CD4-positive, alpha-beta memory T cell (primary cell): ENCODE results near the gene COL21A1. TPM values are rescaled to one million over a fixed set of nuclear protein-coding genes. Genes with fewer than 3 reads are reported as not detected.

Experiments used
- CTCF ChIA-PET: fragments of 350-600 bp; sonication (Branson Sonifier 250); formaldehyde crosslinking; loops from one replicate; lab custom pipeline; 2021; ENCODE audit warnings: inconsistent platforms; ENCODE audit not compliant: partially characterized antibody; lab: Charles Lee
- POLR2A ChIA-PET: fragments of 350-600 bp; sonication (Branson Sonifier 250); formaldehyde crosslinking; loops from one replicate; lab custom pipeline; 2021; ENCODE audit not compliant: partially characterized antibody; lab: Charles Lee
- DNase-seq, 5 donors: peaks; one replicate each; pipeline versions ENCODE4 v3.0.0 to v3.0.0-alpha.2; 2020 to 2022; ENCODE audit warnings: mixed read lengths in 1 of 5
- H3K27ac ChIP-seq: one replicate; pipeline ENCODE4 v1.7.0; 2013; ENCODE audit warnings: low read depth, low read length
- H3K27me3 ChIP-seq: 2 replicates; pipeline ENCODE4 v1.7.0; 2013; ENCODE audit warnings: mild to moderate bottlenecking, low read length, moderate library complexity; ENCODE audit not compliant: insufficient read depth
- H3K36me3 ChIP-seq: 2 replicates; pipeline ENCODE4 v1.7.0; 2013; ENCODE audit warnings: mild to moderate bottlenecking, low read length, moderate library complexity; ENCODE audit not compliant: insufficient read depth
- H3K4me1 ChIP-seq: 2 replicates; pipeline ENCODE4 v1.7.0; 2013; ENCODE audit warnings: mild to moderate bottlenecking, low read length, moderate library complexity; ENCODE audit not compliant: insufficient read depth
- H3K4me3 ChIP-seq, 2 donors: one replicate each; pipeline ENCODE4 v1.7.0; 2013; ENCODE audit warnings: low read length in 2 of 2, mild to moderate bottlenecking in 1 of 2
- H3K9me3 ChIP-seq, 2 donors: one replicate each; pipeline ENCODE4 v1.7.0; 2013; ENCODE audit warnings: low read length in 2 of 2, control low read depth in 1 of 2; ENCODE audit not compliant: control insufficient read depth in 1 of 2
- H3K27ac Mint-ChIP-seq, 7 donors: one replicate each; pipeline ENCODE4 v1.8.0; 2020 to 2021; ENCODE audit warnings: mixed read lengths in 7 of 7, mild to moderate bottlenecking in 6 of 7, inconsistent platforms in 3 of 7, moderate library complexity in 3 of 7
- H3K27me3 Mint-ChIP-seq, 2 donors: one replicate each; pipeline ENCODE4 v1.8.0; 2020 to 2021; ENCODE audit warnings: mixed read lengths in 2 of 2
- H3K36me3 Mint-ChIP-seq, 2 donors: one replicate each; pipeline ENCODE4 v1.8.0; 2020 to 2021; ENCODE audit warnings: mixed read lengths in 2 of 2, inconsistent platforms in 1 of 2, mild to moderate bottlenecking in 1 of 2
- H3K4me1 Mint-ChIP-seq, 4 donors: one replicate each; pipeline ENCODE4 v1.8.0; 2020 to 2021; ENCODE audit warnings: mixed read lengths in 4 of 4, mild to moderate bottlenecking in 1 of 4
- H3K4me3 Mint-ChIP-seq, 8 donors: one replicate each; pipeline ENCODE4 v1.8.0; 2020 to 2021; ENCODE audit warnings: mixed read lengths in 8 of 8, mild to moderate bottlenecking in 7 of 8, moderate library complexity in 6 of 8, inconsistent platforms in 3 of 8
- H3K9me3 Mint-ChIP-seq, 8 donors: one replicate each; pipeline ENCODE4 v1.8.0; 2020 to 2021; ENCODE audit warnings: mixed read lengths in 8 of 8, mild to moderate bottlenecking in 5 of 8, inconsistent platforms in 3 of 8, moderate library complexity in 1 of 8
- intact Hi-C: fragments of 100-400 bp; cut with micrococcal nuclease; formaldehyde crosslinking; loops from one replicate; pipeline ENCODE4 v1.15.1; 2023
- polyA plus RNA-seq, 2 donors: library from polyadenylated mRNA; unstranded; fragments of 300-500 nt; fragmentation: Illumina TruSeq; gene quantifications; one replicate each; pipeline ENCODE4 v1.2.3, GENCODE V29; 2021
- total RNA-seq, 2 experiments: library from RNA; stranded (reverse); gene quantifications; one replicate each; pipeline ENCODE4 v1.2.3, GENCODE V29; 2021

COL21A1 gene
- total and polyA plus RNA-seq, 4 experiments from 2014 or later = not detected

DNA sequence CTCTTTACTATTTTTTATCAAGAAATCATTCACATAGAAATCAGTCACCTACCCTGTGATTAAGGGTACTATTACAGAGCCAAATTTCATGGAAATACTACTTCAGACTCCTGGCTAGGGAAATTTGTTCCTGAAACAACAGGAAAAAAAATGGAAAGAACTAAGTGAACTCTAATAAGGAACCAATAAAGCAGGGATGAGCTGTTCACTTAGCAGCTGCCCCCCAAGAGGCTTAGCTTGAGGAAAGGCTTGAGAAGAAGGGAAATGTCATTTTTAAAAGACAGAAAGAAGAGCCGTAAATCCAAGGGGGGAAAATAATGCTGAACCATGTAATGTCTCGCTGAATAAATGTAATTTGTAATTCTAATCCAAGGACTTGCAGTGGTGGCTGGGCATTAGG, 88.8 kb downstream of the COL21A1 start:
- ChIA-PET CTCF (no interaction called here), POLR2A (no interaction called here)
- Mint-ChIP-seq H3K27me3 (no peaks in the 10 kb centered on the region), H3K4me3 (no peak overlapping the region), H3K36me3 (no peaks in the 10 kb centered on the region), H3K27ac (no peak overlapping the region), H3K4me1 (no peaks in the 10 kb centered on the region), H3K9me3 (peaks cover 2 to 28% (median 16%) of the 10 kb centered on the region in 8 donors)
- no peak for DNase-seq
- peaks cover 0 to 7% of the 10 kb centered on the region in 2 donors for H3K9me3 ChIP-seq
- no peak overlapping the region for H3K27ac ChIP-seq
- intact Hi-C loops = no loop called here
- no peaks in the 10 kb centered on the region for H3K4me1 ChIP-seq
- H3K27me3 ChIP-seq = no peaks in the 10 kb centered on the region
- H3K36me3 ChIP-seq = no peaks in the 10 kb centered on the region
- H3K4me3 ChIP-seq = no peak overlapping the region

DNA sequence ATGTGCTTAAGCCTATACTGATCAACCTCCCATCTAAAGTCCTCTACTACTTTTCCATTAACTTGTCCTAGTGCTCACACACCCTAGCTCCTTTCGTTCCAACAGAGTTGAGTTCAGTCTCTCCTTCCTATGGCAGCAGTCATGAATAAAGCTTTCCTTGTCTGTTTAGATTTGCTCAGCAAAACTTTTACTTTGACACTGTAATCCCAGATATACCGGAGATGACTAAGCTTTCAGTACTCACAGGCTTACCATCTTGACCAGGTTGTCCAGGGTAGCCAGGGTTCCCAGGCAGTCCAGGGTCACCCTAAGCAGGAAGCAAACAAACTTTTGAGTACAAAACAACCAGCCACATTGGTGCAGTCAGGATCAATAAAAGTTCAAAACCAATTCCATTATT, 90.7 kb downstream of the COL21A1 start:
- Mint-ChIP-seq H3K27me3 (no peaks in the 10 kb centered on the region), H3K4me1 (no peaks in the 10 kb centered on the region), H3K9me3 (peaks cover 4 to 37% (median 22%) of the 10 kb centered on the region in 8 donors), H3K4me3 (no peak overlapping the region), H3K27ac (no peak overlapping the region), H3K36me3 (no peaks in the 10 kb centered on the region)
- no peak for DNase-seq
- intact Hi-C loops = no loop called here
- Histone ChIP-seq H3K36me3 (no peaks in the 10 kb centered on the region), H3K9me3 (peaks cover 0 to 7% of the 10 kb centered on the region in 2 donors), H3K27ac (no peak overlapping the region), H3K4me1 (no peaks in the 10 kb centered on the region), H3K27me3 (no peaks in the 10 kb centered on the region), H3K4me3 (no peak overlapping the region)
- ChIA-PET CTCF (no interaction called here), POLR2A (no interaction called here)

DNA sequence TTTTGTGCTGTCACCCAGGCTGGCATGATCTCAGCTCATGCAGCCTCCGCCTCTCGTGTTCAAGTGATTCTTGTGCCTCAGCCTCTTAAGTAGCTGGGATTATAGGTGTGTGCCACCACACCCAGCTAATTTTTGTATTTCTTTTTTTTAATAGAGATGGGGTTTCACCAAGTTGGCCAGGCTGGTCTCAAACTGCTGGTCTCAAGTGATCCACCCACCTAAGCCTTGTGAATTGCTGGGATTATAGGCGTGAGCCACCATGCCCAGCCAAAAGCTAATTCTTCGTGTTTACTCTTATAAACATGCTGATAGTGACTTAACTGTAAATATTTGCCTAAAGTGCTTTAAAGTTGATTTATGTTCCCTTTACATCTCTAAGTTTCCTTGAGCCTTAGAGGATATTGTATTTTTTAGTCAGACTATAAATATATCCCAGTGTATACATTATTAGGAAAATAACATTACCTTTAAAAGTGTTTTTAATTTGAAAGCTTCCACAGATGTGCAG, 91.7 kb downstream of the COL21A1 start:
- Histone ChIP-seq H3K4me3 (no peak overlapping the region), H3K4me1 (no peaks in the 10 kb centered on the region), H3K27me3 (no peaks in the 10 kb centered on the region), H3K27ac (no peak overlapping the region), H3K9me3 (peaks cover 0 to 7% of the 10 kb centered on the region in 2 donors), H3K36me3 (no peaks in the 10 kb centered on the region)
- ChIA-PET CTCF (no interaction called here), POLR2A (no interaction called here)
- H3K36me3 Mint-ChIP-seq = no peaks in the 10 kb centered on the region
- no peaks in the 10 kb centered on the region for H3K27me3 Mint-ChIP-seq
- no peak overlapping the region for H3K4me3 Mint-ChIP-seq
- DNase-seq = no peak
- no peaks in the 10 kb centered on the region for H3K4me1 Mint-ChIP-seq
- no peak overlapping the region for H3K27ac Mint-ChIP-seq
- intact Hi-C loops = no loop called here
- H3K9me3 Mint-ChIP-seq = peaks cover 4 to 38% (median 19%) of the 10 kb centered on the region in 8 donors

DNA sequence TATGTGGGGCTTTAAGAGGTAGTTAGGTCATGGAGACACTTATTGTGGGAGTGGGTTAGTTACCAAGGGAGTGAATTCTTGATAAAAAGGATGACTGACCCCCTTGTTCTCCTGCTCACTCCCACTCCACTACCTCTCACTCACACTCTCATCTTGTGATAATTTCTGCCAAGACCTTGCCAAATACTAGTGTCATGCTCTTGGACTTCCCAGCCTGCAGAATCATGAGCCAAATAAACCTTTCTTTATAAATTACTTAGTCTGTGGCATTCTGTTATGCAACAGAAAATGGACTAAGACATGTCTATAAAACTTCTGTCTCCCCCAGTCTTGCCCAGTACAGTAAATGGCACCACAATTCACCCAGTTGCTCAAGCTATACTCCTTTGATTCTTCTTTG, 93.3 kb downstream of the COL21A1 start:
- peak overlapping the region in 1 of 2 donors; percentile 17 for H3K4me3 ChIP-seq
- H3K9me3 ChIP-seq = peaks cover 0 to 7% of the 10 kb centered on the region in 2 donors
- no peaks in the 10 kb centered on the region for H3K36me3 ChIP-seq
- Mint-ChIP-seq H3K4me3 (no peak overlapping the region), H3K9me3 (peaks cover 4 to 42% (median 22%) of the 10 kb centered on the region in 8 donors), H3K27me3 (no peaks in the 10 kb centered on the region), H3K36me3 (no peaks in the 10 kb centered on the region), H3K4me1 (no peaks in the 10 kb centered on the region), H3K27ac (no peak overlapping the region)
- no peaks in the 10 kb centered on the region for H3K4me1 ChIP-seq
- no peak for DNase-seq
- POLR2A ChIA-PET = no interaction called here
- CTCF ChIA-PET = no interaction called here
- intact Hi-C loops = no loop called here
- no peak overlapping the region for H3K27ac ChIP-seq
- H3K27me3 ChIP-seq = no peaks in the 10 kb centered on the region

DNA sequence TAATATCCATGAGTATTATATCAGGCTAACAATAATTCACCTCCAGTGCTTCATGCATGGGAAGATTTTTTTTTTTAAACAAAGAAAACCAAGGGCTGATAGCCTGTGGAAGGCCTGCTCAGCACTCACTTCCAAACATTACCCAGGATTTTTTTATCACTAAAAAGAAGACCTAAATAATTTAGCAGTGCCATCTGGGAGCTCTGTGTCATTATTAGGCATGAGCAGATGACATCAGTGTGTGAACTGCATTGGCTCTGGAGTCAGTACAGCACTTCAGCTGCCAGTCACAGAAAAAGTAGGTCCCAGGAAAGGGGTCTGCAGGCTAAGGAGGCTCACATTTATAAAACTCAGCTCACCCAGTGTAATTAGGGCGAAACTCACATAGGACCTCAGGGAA, 94.8 kb downstream of the COL21A1 start:
- Histone ChIP-seq H3K4me3 (no peak overlapping the region), H3K27ac (no peak overlapping the region), H3K36me3 (no peaks in the 10 kb centered on the region), H3K27me3 (no peaks in the 10 kb centered on the region), H3K4me1 (no peaks in the 10 kb centered on the region), H3K9me3 (peaks cover 0 to 7% of the 10 kb centered on the region in 2 donors)
- Mint-ChIP-seq H3K27ac (no peak overlapping the region), H3K9me3 (peaks cover 4 to 42% (median 21%) of the 10 kb centered on the region in 8 donors), H3K4me3 (no peak overlapping the region), H3K36me3 (no peaks in the 10 kb centered on the region), H3K27me3 (no peaks in the 10 kb centered on the region), H3K4me1 (no peaks in the 10 kb centered on the region)
- intact Hi-C loops = no loop called here
- ChIA-PET POLR2A (no interaction called here), CTCF (no interaction called here)
- DNase-seq = no peak

DNA sequence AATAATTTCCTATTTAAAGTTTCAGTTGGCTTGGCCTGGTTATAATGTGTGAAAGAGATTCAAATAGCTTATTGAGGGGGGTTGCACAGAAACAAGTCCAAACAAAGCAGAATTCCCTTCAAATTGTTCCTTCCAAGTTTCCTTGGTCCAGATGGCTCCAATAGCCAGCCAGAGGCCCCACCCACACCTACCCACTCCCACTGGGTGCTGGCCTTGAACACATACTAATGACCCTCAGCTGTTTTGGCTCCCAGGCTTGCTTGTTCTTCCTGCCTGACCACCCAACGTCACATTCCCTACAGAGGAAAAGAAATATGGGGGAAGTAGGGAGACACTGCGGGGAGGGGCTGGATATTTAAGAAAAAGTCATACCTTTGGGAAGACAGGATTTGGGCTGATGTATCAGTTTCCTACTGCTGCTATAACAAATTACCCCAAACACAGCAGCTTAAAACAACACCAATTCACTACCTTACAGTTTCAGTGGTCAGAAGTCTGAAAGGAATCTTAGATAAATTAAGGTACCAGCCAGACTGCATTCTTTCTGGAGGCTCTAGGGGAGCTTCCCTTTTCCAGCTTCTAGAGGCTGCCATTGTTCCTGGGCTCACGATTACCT, 95.7 kb downstream of the COL21A1 start:
- Mint-ChIP-seq H3K9me3 (peaks cover 4 to 42% (median 21%) of the 10 kb centered on the region in 8 donors), H3K4me3 (no peak overlapping the region), H3K27ac (no peak overlapping the region), H3K27me3 (no peaks in the 10 kb centered on the region), H3K4me1 (no peaks in the 10 kb centered on the region), H3K36me3 (no peaks in the 10 kb centered on the region)
- no peak overlapping the region for H3K27ac ChIP-seq
- H3K27me3 ChIP-seq = no peaks in the 10 kb centered on the region
- H3K4me1 ChIP-seq = no peaks in the 10 kb centered on the region
- POLR2A ChIA-PET = no interaction called here
- H3K36me3 ChIP-seq = no peaks in the 10 kb centered on the region
- DNase-seq = no peak
- CTCF ChIA-PET = no interaction called here
- H3K4me3 ChIP-seq = no peak overlapping the region
- H3K9me3 ChIP-seq = peaks cover 0 to 7% of the 10 kb centered on the region in 2 donors
- intact Hi-C loops = no loop called here

DNA sequence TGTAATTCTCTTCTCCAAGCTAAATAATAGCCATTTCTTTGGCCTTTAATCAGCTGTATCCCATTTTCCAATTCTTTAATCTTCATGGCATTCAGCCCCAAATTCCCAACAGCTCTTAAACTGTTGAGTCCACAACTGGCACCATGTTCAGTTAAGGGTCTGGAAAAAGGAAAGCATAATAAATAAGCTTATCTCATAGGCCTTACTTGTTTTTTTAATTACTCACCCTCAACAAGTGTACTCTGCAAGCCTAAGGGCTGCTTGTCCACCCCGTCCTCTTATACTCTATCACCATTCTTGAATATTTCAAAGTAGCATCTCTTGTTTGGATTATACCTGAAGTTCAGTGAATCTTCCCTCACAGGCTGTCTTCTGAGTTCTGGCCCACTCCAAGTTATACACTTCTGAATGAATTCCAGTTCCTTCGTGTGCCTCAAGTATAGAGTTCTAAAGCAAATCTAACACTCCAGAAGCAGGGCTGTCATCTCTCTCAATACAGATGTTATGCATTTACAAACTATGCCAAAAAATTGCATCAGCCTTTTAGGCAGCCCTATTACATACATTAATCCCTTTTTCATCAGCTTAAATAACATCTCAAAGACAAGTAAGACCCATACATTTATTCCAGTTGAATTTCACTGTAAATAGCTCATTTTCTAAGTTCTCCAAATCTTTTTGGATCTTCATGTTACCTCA, 98.7 kb downstream of the COL21A1 start:
- no peak overlapping the region for H3K4me3 ChIP-seq
- H3K4me1 ChIP-seq = no peaks in the 10 kb centered on the region
- H3K27me3 Mint-ChIP-seq = no peaks in the 10 kb centered on the region
- H3K36me3 ChIP-seq = no peaks in the 10 kb centered on the region
- no peaks in the 10 kb centered on the region for H3K36me3 Mint-ChIP-seq
- H3K9me3 ChIP-seq = no peaks in the 10 kb centered on the region
- POLR2A ChIA-PET = no interaction called here
- H3K27ac ChIP-seq = no peak overlapping the region
- H3K4me3 Mint-ChIP-seq = no peak overlapping the region
- CTCF ChIA-PET = no interaction called here
- H3K27ac Mint-ChIP-seq = no peak overlapping the region
- H3K27me3 ChIP-seq = no peaks in the 10 kb centered on the region
- H3K4me1 Mint-ChIP-seq = no peaks in the 10 kb centered on the region
- DNase-seq = no peak
- intact Hi-C loops = no loop called here
- peaks cover 2 to 41% (median 14%) of the 10 kb centered on the region in 8 donors for H3K9me3 Mint-ChIP-seq
